ENCODE measurements around the gene MYH7B. TPM values are rescaled to one million over a fixed set of nuclear protein-coding genes. Genes with fewer than 3 reads are reported as not detected.

Gene MYH7B
- total RNA-seq, 1 experiment from 2014 or later: 0.22 TPM

- no peak overlapping the region for H2BK20ac ChIP-seq (ENCODE audit: low read depth, low read length, poor library complexity, severe bottlenecking)
- Mint-ChIP-seq H3K27ac (peak overlapping the region; percentile 63 to 90 (median 66); a peak in 5 of 7 replicates), H3K4me3 (no peak overlapping the region), H3K4me1 (peaks cover 32 to 39% of the 10 kb centered on the region in 2 experiments), H3K36me3 (ENCODE audit: insufficient read depth in 1 of 3, low read depth in 3 of 3) (peaks cover 0 to 12% (median 5%) of the 10 kb centered on the region in 3 experiments; a peak in 4 of 7 replicates), H3K9me3 (no peaks in the 10 kb centered on the region; a peak in 1 of 5 replicates), H3K27me3 (ENCODE audit: low read depth) (no peaks in the 10 kb centered on the region; the same call in 1 of the 2 replicates)
- H3K23ac ChIP-seq (ENCODE audit: insufficient read length, low read depth, low read length): no peak overlapping the region
- H3K18ac ChIP-seq (ENCODE audit: insufficient read length, low read depth, low read length): no peak overlapping the region
- DNase-seq: no peak
- H3K23me2 ChIP-seq (ENCODE audit: insufficient read length, low read depth, low read length, poor library complexity, severe bottlenecking): peaks cover 5% of the 10 kb centered on the region
- no peak overlapping the region for H3K4ac ChIP-seq (ENCODE audit: low read depth, low read length)
- H4K20me1 ChIP-seq (ENCODE audit: control insufficient read depth, insufficient read depth, insufficient read length): no peaks in the 10 kb centered on the region
- no peaks in the 10 kb centered on the region for H3K79me2 ChIP-seq (ENCODE audit: insufficient read depth, low read length)
- no peak overlapping the region for H2AK5ac ChIP-seq (ENCODE audit: insufficient read length, low read length)
- no peak overlapping the region for H3T11ph ChIP-seq (ENCODE audit: low read length)
- no peak overlapping the region for H4K91ac ChIP-seq (ENCODE audit: insufficient read length, low read depth, low read length)
- no peak overlapping the region for H4K5ac ChIP-seq (ENCODE audit: insufficient read length, low read depth, low read length)
- no peak overlapping the region for H3K56ac ChIP-seq (ENCODE audit: insufficient read length, low read depth, low read length)
- H3K79me1 ChIP-seq (ENCODE audit: insufficient read depth, low read depth, low read length, poor library complexity, severe bottlenecking): no peaks in the 10 kb centered on the region
- no peak overlapping the region for H2BK15ac ChIP-seq (ENCODE audit: low read depth, low read length)
- H2BK5ac ChIP-seq (ENCODE audit: insufficient read length, low read length): no peak overlapping the region
- H3K9ac ChIP-seq (ENCODE audit: extremely low read depth, insufficient read length, low read length): no peak overlapping the region
- no peak overlapping the region for H2AFZ ChIP-seq (ENCODE audit: low read length)
- no peaks in the 10 kb centered on the region for H3K27me3 ChIP-seq (ENCODE audit: insufficient read depth, low read length)
- no peak overlapping the region for H4K8ac ChIP-seq (replicated peaks; ENCODE audit: insufficient read length, low read depth, low read length)
- H3K4me1 ChIP-seq (ENCODE audit: insufficient read depth, low read length): no peaks in the 10 kb centered on the region
- TF ChIP-seq, protein P1, sequence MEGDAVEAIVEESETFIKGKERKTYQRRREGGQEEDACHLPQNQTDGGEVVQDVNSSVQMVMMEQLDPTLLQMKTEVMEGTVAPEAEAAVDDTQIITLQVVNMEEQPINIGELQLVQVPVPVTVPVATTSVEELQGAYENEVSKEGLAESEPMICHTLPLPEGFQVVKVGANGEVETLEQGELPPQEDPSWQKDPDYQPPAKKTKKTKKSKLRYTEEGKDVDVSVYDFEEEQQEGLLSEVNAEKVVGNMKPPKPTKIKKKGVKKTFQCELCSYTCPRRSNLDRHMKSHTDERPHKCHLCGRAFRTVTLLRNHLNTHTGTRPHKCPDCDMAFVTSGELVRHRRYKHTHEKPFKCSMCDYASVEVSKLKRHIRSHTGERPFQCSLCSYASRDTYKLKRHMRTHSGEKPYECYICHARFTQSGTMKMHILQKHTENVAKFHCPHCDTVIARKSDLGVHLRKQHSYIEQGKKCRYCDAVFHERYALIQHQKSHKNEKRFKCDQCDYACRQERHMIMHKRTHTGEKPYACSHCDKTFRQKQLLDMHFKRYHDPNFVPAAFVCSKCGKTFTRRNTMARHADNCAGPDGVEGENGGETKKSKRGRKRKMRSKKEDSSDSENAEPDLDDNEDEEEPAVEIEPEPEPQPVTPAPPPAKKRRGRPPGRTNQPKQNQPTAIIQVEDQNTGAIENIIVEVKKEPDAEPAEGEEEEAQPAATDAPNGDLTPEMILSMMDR (conservative IDR thresholded peaks at IDR 0.05): no peak
- H3K4me2 ChIP-seq (ENCODE audit: insufficient read depth, insufficient read length, low read length): no peak overlapping the region
- H3K27ac ChIP-seq (ENCODE audit: insufficient read length, low read depth, low read length): no peak overlapping the region
- no peak overlapping the region for H2BK120ac ChIP-seq (ENCODE audit: low read depth, low read length, poor library complexity, severe bottlenecking)
- H2BK12ac ChIP-seq (ENCODE audit: insufficient read length, low read depth, low read length): no peak overlapping the region
- WGBS (ENCODE audit: extremely low coverage, insufficient read length, low lambda C conversion rate): no CpG with 5 or more reads among the region's 8 CpGs
- H3K14ac ChIP-seq (ENCODE audit: insufficient read depth, low read length): no peak overlapping the region
- H3K9me3 ChIP-seq (ENCODE audit: control insufficient read depth, low read depth, low read length): no peaks in the 10 kb centered on the region
These were observed 4.0 kb upstream of the MYH7B start for GRCh38 chr20:34951652-34952051.
